Measurements from ENCODE around the gene PDZD2. TPM values are rescaled to one million over a fixed set of nuclear protein-coding genes. Genes with fewer than 3 reads are reported as not detected.
"Not testable (repeated sequence)": the region's sequence is repeated elsewhere in the genome, so short reads cannot be mapped to it uniquely, and the experiment has no call there.

Gene PDZD2
- total RNA-seq, 1 donor from 2014 or later: 42.7 TPM

DNA sequence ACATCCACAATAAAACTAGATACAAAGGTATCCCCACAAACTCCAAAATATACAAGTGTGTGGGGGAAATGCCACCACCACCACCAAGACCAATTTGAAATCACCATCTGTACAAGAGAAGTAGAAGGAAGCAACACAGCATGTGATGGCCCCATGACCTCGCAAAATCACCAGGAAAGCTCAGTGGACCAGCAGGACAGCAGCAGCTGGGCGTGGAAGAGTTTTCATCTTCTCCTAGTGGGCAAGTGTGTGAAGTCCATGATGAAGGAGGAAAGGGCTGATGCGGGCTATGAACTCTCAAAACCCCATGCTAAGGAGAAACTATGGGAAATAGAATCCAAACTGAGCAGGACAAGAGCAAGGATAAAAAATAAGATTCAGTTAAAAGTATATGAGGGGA, 477.1 kb downstream of the PDZD2 start:
- TF ChIP-seq POLR2AphosphoS5 (IDR thresholded peaks at IDR 0.05; ENCODE audit: insufficient read depth in 1 of 2, low read depth in 1 of 2) (no peak), POLR2A (IDR thresholded peaks at IDR 0.05) (no peak)
- TF ChIP-seq, protein P1, sequence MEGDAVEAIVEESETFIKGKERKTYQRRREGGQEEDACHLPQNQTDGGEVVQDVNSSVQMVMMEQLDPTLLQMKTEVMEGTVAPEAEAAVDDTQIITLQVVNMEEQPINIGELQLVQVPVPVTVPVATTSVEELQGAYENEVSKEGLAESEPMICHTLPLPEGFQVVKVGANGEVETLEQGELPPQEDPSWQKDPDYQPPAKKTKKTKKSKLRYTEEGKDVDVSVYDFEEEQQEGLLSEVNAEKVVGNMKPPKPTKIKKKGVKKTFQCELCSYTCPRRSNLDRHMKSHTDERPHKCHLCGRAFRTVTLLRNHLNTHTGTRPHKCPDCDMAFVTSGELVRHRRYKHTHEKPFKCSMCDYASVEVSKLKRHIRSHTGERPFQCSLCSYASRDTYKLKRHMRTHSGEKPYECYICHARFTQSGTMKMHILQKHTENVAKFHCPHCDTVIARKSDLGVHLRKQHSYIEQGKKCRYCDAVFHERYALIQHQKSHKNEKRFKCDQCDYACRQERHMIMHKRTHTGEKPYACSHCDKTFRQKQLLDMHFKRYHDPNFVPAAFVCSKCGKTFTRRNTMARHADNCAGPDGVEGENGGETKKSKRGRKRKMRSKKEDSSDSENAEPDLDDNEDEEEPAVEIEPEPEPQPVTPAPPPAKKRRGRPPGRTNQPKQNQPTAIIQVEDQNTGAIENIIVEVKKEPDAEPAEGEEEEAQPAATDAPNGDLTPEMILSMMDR (IDR thresholded peaks at IDR 0.05): no peak
- peaks cover 0 to 26% of the 10 kb centered on the region in 2 donors for H3K36me3 ChIP-seq
- H3K9me3 ChIP-seq: no peaks in the 10 kb centered on the region
- peaks cover 8% of the 10 kb centered on the region for H3K4me1 ChIP-seq
- intact Hi-C loops (cut with DNase I): no loop called here
- H3K27ac ChIP-seq: no peak overlapping the region
- no peak for DNase-seq (ENCODE audit: extremely low spot score in 2 of 2)
- no peaks in the 10 kb centered on the region for H3K27me3 ChIP-seq
- no peak overlapping the region for H3K4me3 ChIP-seq

DNA sequence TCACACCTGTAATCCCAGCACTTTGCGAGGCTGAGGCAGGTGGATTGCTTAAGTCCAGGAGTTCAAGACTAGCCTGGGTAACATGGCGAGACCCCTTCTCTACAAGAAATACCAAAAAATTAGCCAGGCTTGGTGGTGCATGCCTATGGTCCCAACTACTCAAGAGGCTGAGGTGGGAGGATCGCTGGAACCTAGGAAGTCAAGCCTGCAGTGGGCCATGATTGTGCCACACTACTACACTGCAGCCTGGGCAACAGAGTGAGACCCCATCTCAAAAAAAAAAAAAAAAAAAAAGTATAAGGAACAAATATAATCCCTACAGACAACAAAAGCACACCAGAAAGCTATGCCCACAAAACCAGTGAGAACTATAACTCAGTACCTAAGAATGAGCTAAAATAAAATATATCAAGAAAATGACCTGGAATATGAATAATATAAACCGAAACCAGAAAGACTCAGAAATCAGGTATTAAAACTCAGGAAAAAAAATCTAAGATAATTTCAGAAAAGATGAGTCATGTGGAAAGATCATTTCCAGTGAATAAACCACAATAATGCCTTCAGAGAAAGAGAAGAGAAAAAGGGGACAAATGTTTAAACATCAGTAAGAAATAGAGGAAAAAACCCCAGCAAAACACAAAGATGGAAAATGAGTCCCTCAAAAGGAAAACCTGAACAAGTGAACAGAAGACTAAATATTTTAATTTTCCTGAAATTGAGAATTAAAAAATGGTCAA, 477.8 kb downstream of the PDZD2 start:
- no peak for DNase-seq (ENCODE audit: extremely low spot score in 2 of 2)
- H3K4me3 ChIP-seq: no peak overlapping the region
- no peaks in the 10 kb centered on the region for H3K27me3 ChIP-seq
- intact Hi-C loops (cut with DNase I): no loop called here
- TF ChIP-seq, protein P1 (IDR thresholded peaks at IDR 0.05): no peak
- TF ChIP-seq POLR2AphosphoS5 (IDR thresholded peaks at IDR 0.05; ENCODE audit: insufficient read depth in 1 of 2, low read depth in 1 of 2) (no peak), POLR2A (IDR thresholded peaks at IDR 0.05) (no peak)
- no peak overlapping the region for H3K27ac ChIP-seq
- H3K36me3 ChIP-seq: peaks cover 0 to 22% of the 10 kb centered on the region in 2 donors
- H3K9me3 ChIP-seq: no peaks in the 10 kb centered on the region
- peaks cover 8% of the 10 kb centered on the region for H3K4me1 ChIP-seq

DNA sequence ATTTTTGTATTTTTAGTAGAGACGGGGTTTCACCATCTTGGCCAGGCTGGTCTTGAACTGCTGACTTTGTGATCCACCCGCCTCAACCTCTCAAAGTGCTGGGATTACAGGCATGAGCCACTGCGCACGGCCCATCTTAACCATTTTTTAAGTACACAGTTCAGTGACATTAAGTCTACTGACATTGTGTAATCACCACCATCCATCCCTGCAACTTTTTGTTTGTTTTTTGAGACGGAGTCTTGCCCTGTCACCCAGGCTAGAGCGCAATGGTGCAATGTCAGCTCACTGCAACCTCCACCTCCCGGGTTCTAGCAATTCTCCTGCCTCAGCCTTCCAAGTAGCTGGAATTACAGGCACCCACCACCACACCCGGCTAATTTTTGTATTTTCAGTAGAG, 480.0 kb downstream of the PDZD2 start:
- DNase-seq (ENCODE audit: extremely low spot score in 2 of 2); H3K9me3 ChIP-seq; H3K27ac ChIP-seq; H3K4me3 ChIP-seq; H3K4me1 ChIP-seq; H3K27me3 ChIP-seq; intact Hi-C loops (cut with DNase I): not testable (repeated sequence)
- H3K36me3 ChIP-seq: peaks cover 0 to 14% of the 10 kb centered on the region in 2 donors

DNA sequence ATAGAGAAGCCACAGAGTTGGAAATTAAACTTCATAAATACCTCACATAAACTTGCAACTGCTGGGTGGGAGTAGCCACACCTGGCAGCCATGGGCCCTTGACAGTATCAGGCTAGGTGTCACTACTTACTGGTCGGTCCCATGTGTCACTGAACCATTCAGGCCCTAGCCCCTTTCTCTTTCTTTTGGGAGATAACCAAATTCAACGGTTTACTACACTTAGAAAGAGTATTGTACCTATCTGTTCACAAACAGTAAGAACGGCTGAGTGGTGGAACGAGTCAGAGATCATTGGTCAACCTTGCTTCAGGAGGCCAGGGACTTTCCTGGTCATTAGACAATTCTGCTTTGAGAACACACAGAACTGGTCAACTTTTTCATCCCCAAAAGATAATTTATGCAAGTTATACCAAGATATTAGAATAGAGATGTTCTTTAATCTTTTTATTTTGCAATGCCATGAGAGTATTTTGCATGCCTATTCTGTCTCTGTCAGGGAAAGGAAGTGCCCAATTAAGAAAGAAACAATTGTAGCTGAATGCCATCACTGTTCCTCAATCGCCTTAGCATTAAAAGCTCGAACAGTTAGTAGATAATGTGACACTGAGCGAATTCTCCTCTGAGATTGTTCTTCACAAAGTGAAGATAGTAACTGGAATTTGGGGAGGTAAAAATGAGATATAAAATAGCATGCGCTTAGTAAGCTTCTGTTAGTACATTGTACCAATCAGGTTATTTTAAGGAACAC, 484.3 kb downstream of the PDZD2 start:
- H3K4me3 ChIP-seq: no peak overlapping the region
- DNase-seq (ENCODE audit: extremely low spot score in 2 of 2): no peak
- no peaks in the 10 kb centered on the region for H3K9me3 ChIP-seq
- H3K27me3 ChIP-seq: no peaks in the 10 kb centered on the region
- peaks cover 14% of the 10 kb centered on the region for H3K4me1 ChIP-seq
- H3K27ac ChIP-seq: no peak overlapping the region
- intact Hi-C loops (cut with DNase I): no loop called here
- TF ChIP-seq, protein P1 (IDR thresholded peaks at IDR 0.05): no peak
- TF ChIP-seq POLR2A (IDR thresholded peaks at IDR 0.05): no peak
- TF ChIP-seq POLR2AphosphoS5 (IDR thresholded peaks at IDR 0.05; ENCODE audit: insufficient read depth in 1 of 2, low read depth in 1 of 2): no peak
- H3K36me3 ChIP-seq: peaks cover 0 to 41% of the 10 kb centered on the region in 2 donors

DNA sequence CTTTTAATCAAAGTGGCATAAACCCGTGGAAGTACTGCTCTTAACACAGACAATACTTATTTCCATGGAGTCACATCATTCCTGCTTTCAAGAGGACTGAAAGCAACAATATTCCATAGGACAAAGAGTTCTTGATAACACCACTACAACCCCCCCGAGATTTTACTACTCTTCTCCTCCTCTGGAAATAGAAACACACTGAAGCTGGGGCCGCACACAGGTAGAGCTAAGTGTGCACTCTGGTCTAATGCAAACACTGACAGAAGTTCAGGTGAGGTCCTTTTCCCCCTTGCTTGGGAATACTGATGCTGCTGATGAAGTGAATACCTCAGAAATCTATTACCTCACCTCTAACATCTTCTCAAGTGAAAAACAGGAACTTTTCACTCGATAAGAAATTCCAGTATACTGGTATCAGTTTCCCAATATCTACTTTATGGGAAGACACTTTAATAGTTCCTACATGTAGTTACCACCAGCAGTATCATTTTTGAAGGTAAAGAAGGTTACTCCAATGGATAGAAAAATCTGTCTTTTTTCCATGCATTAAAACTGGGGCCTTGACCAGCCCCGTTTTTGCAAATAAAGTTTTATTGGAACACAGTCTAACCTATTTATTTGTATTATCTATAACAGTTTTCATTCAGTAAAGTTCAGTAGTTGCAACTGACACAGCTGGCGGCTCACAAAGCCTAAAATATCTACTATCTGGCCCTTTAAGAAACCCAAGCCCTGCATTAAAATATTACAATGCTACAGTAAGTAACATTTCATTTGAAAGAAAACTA, 485.2 kb downstream of the PDZD2 start:
- peaks cover 22% of the 10 kb centered on the region for H3K4me1 ChIP-seq

More for the DNA sequence above, 485.2 kb downstream of the PDZD2 start:
- no peak for DNase-seq (ENCODE audit: extremely low spot score in 2 of 2)
- H3K27me3 ChIP-seq: no peaks in the 10 kb centered on the region
- intact Hi-C loops (cut with DNase I): no loop called here
- no peak overlapping the region for H3K27ac ChIP-seq
- no peak overlapping the region for H3K4me3 ChIP-seq
- H3K36me3 ChIP-seq: peaks cover 0 to 44% of the 10 kb centered on the region in 2 donors
- no peaks in the 10 kb centered on the region for H3K9me3 ChIP-seq
- TF ChIP-seq, protein P1 (IDR thresholded peaks at IDR 0.05): no peak
- TF ChIP-seq POLR2AphosphoS5 (IDR thresholded peaks at IDR 0.05; ENCODE audit: insufficient read depth in 1 of 2, low read depth in 1 of 2) (no peak), POLR2A (IDR thresholded peaks at IDR 0.05) (no peak)

All from vagina (tissue), 2 donors.